HCT116 (cell line): ENCODE measurements around the gene A4GALT. TPM values are rescaled to one million over a fixed set of nuclear protein-coding genes. Genes with fewer than 3 reads are reported as not detected.

ENCODE experiments used
- ATAC-seq: fragments of 200-7000 bp; cut with Tn5 transposase; 2 replicates; pipeline ENCODE4 v1.9.1; 2020; ENCODE audit warnings: mild to moderate bottlenecking, moderate library complexity
- BruUV-seq: library from RNA; stranded (reverse); fragments of 400-500 nt; replicated peaks from 2 replicates; lab custom pipeline; 2021; lab: Mats Ljungman, UMichigan
- CTCF ChIA-PET: fragments of 300-600 bp; sonication (Branson Sonifier 250); formaldehyde crosslinking; loops from one replicate; lab custom pipeline; 2021; ENCODE audit warnings: antibody characterized with exemption; lab: Charles Lee
- POLR2A ChIA-PET: fragments of 300-600, 350-600 bp; sonication (Branson Sonifier 250); formaldehyde crosslinking; loops from one replicate; lab custom pipeline; 2021; ENCODE audit warnings: antibody characterized with exemption; lab: Charles Lee
- RAD21 ChIA-PET, 2 experiments: fragments of 300-600 bp; sonication (Branson Sonifier 250); formaldehyde crosslinking; loops; one replicate each; lab custom pipeline; 2023; ENCODE audit warnings: low total read pairs in 2 of 2; ENCODE audit not compliant: uncharacterized antibody in 2 of 2, unreplicated experiment in 2 of 2, low non-redundant PET in 1 of 2; lab: Charles Lee
- DNase-seq: peaks from one replicate; pipeline ENCODE4 v3.0.0-alpha.2; 2010; ENCODE audit warnings: low read depth, low spot score
- H2AFZ ChIP-seq: fragments of 200-600 bp; shearing (Covaris generic), sonication (generic); 2 replicates; pipeline ENCODE4 v1.6.1; 2017; ENCODE audit warnings: low read depth, mixed run types, mixed read lengths, antibody characterized with exemption, low read length; ENCODE audit not compliant: poor library complexity, severe bottlenecking
- H3K27ac ChIP-seq: 2 replicates; pipeline ENCODE4 v1.5.1; 2012; ENCODE audit warnings: low read depth, low read length
- H3K27me3 ChIP-seq: fragments of 200-600 bp; sonication (generic); 2 replicates; pipeline ENCODE4 v1.6.1; 2016; ENCODE audit warnings: mixed run types, low read length, mixed read lengths; ENCODE audit not compliant: insufficient read depth
- H3K36me3 ChIP-seq, 2 experiments: fragments of 200-500 bp in 1 of 2; fragments of 200-600 bp in 1 of 2; sonication (Bioruptor generic) in 1 of 2; sonication (generic) in 1 of 2; 2 replicates each; pipeline versions ENCODE4 v1.5.1 to v1.6.1; 2014 to 2016; ENCODE audit warnings: low read length in 2 of 2, inconsistent platforms in 1 of 2, mixed read lengths in 1 of 2, mixed run types in 1 of 2; ENCODE audit not compliant: insufficient read depth in 2 of 2, control insufficient read depth in 1 of 2
- H3K4me1 ChIP-seq, 2 experiments: fragments of 200-600 bp in 1 of 2; sonication (generic) in 1 of 2; 2 replicates each; pipeline versions ENCODE4 v1.5.1 to v1.6.1; 2012 to 2017; ENCODE audit warnings: low read length in 2 of 2, inconsistent platforms in 1 of 2, mild to moderate bottlenecking in 1 of 2, mixed read lengths in 1 of 2, mixed run types in 1 of 2, moderate library complexity in 1 of 2; ENCODE audit not compliant: insufficient read depth in 2 of 2, control insufficient read depth in 1 of 2
- H3K4me2 ChIP-seq: fragments of 200-600 bp; sonication (generic); 2 replicates; pipeline ENCODE4 v1.6.1; 2017; ENCODE audit warnings: mixed run types, low read length, mixed read lengths
- H3K4me3 ChIP-seq, 2 experiments: fragments of 200-600 bp in 1 of 2; sonication (generic) in 1 of 2; replicated peaks in 1 of 2; 2 replicates each; pipeline ENCODE4 v1.5.1; 2011 to 2016; ENCODE audit warnings: low read length in 2 of 2, control low read depth in 1 of 2, low read depth in 1 of 2, mild to moderate bottlenecking in 1 of 2, mixed read lengths in 1 of 2, mixed run types in 1 of 2
- H3K79me2 ChIP-seq: fragments of 200-600 bp; sonication (generic); 2 replicates; pipeline ENCODE4 v1.6.1; 2017; ENCODE audit warnings: mild to moderate bottlenecking, mixed run types, low read length, moderate library complexity, mixed read lengths; ENCODE audit not compliant: insufficient read depth
- H3K9ac ChIP-seq: fragments of 200-600 bp; sonication (generic); 2 replicates; pipeline ENCODE4 v1.6.1; 2016; ENCODE audit warnings: low read length, mixed read lengths
- H3K9me2 ChIP-seq: fragments of 200-600 bp; sonication (generic), shearing (Covaris generic); 2 replicates; pipeline ENCODE4 v1.6.1; 2017; ENCODE audit warnings: mixed run types, mild to moderate bottlenecking, moderate library complexity; ENCODE audit not compliant: insufficient read depth
- H3K9me3 ChIP-seq, 2 experiments: fragments of 200-500 bp in 1 of 2; fragments of 200-600 bp in 1 of 2; sonication (Bioruptor generic) in 1 of 2; sonication (generic) in 1 of 2; 2 replicates each; pipeline ENCODE4 v1.6.1; 2014 to 2017; ENCODE audit warnings: low read length in 2 of 2, mixed read lengths in 2 of 2, inconsistent platforms in 1 of 2, low read depth in 1 of 2, mild to moderate bottlenecking in 1 of 2, mixed run types in 1 of 2, moderate library complexity in 1 of 2; ENCODE audit not compliant: control insufficient read depth in 1 of 2, insufficient read depth in 1 of 2
- H4K20me1 ChIP-seq: fragments of 200-600 bp; sonication (generic), shearing (Covaris generic); 2 replicates; pipeline ENCODE4 v1.6.1; 2017; ENCODE audit warnings: mixed run types, mild to moderate bottlenecking, moderate library complexity; ENCODE audit not compliant: insufficient read depth
- ATF3 ChIP-seq: IDR thresholded peaks from 2 replicates; pipeline ENCODE4 v1.6.1; 2012
- CEBPB ChIP-seq: IDR thresholded peaks from 2 replicates; pipeline ENCODE4 v1.6.1; 2012; ENCODE audit warnings: low read depth
- EGR1 ChIP-seq: IDR thresholded peaks from 2 replicates; pipeline ENCODE4 v1.6.1; 2012; ENCODE audit warnings: low read depth
- ELF1 ChIP-seq: IDR thresholded peaks from 2 replicates; pipeline ENCODE4 v1.6.1; 2012; ENCODE audit warnings: low read depth, borderline replicate concordance
- EZH2 ChIP-seq: fragments of 200-600 bp; sonication (generic); IDR thresholded peaks from 2 replicates; pipeline ENCODE4 v1.6.1; 2017; ENCODE audit warnings: antibody characterized with exemption, mixed run types
- EZH2phosphoT487 ChIP-seq: fragments of 200-600 bp; IDR thresholded peaks from 2 replicates; pipeline ENCODE4 v1.6.1; 2018; ENCODE audit warnings: antibody characterized with exemption, borderline replicate concordance
- FOSL1 ChIP-seq: IDR thresholded peaks from 2 replicates; pipeline ENCODE4 v1.6.1; 2012; ENCODE audit warnings: low read depth
- JUND ChIP-seq: IDR thresholded peaks from 2 replicates; pipeline ENCODE4 v1.6.1; 2012
- MAX ChIP-seq: IDR thresholded peaks from 2 replicates; pipeline ENCODE4 v1.6.1; 2012
- POLR2A ChIP-seq: IDR thresholded peaks from 2 replicates; pipeline ENCODE4 v1.7.0; 2011; ENCODE audit warnings: borderline replicate concordance; ENCODE audit not compliant: insufficient read depth, insufficient read length; ENCODE audit errors: extremely low read depth
- POLR2AphosphoS5 ChIP-seq: IDR thresholded peaks from 2 replicates; pipeline ENCODE4 v1.6.1; 2011; ENCODE audit warnings: mild to moderate bottlenecking, low read depth, low read length, moderate library complexity
- RAD21 ChIP-seq: IDR thresholded peaks from 2 replicates; pipeline ENCODE4 v1.6.1; 2012; ENCODE audit warnings: low read depth, mild to moderate bottlenecking
- REST ChIP-seq: IDR thresholded peaks from 2 replicates; pipeline ENCODE4 v1.6.1; 2012; ENCODE audit warnings: low read depth
- SIN3A ChIP-seq: IDR thresholded peaks from 2 replicates; pipeline ENCODE4 v1.6.1; 2012; ENCODE audit warnings: low read depth
- SP1 ChIP-seq: IDR thresholded peaks from 2 replicates; pipeline ENCODE4 v1.6.1; 2012; ENCODE audit warnings: low read depth
- SRF ChIP-seq: IDR thresholded peaks from 2 replicates; pipeline ENCODE4 v1.6.1; 2012; ENCODE audit warnings: low read depth
- YY1 ChIP-seq: IDR thresholded peaks from 2 replicates; pipeline ENCODE4 v1.6.1; 2011; ENCODE audit warnings: low read length, low read depth, moderate library complexity, mild to moderate bottlenecking; ENCODE audit not compliant: insufficient replicate concordance; ENCODE audit errors: extremely low read depth
- ZBTB33 ChIP-seq: IDR thresholded peaks from 2 replicates; pipeline ENCODE4 v1.6.1; 2011; ENCODE audit warnings: mild to moderate bottlenecking, low read length, moderate library complexity; ENCODE audit not compliant: insufficient replicate concordance; ENCODE audit errors: extremely low read depth
- ZNF274 ChIP-seq: fragments of 200-500 bp; sonication (Bioruptor generic); IDR thresholded peaks from 2 replicates; pipeline ENCODE4 v1.6.1; 2014; ENCODE audit warnings: mild to moderate bottlenecking, low read depth, low read length, inconsistent platforms
- intact Hi-C: fragments of 100-400 bp; cut with micrococcal nuclease; formaldehyde crosslinking; loops from 2 replicates; pipeline ENCODE4 v1.10.0; 2022
- total RNA-seq: library from RNA; stranded (reverse); gene quantifications from one replicate; pipeline ENCODE4 v1.2.1, GENCODE V29; 2021; ENCODE audit not compliant: unreplicated experiment

Gene A4GALT
- total RNA-seq, 1 experiment from 2014 or later: 16.0 TPM

- H2AFZ ChIP-seq: peak overlapping the region; percentile 68
- TF ChIP-seq JUND: no peak
- no peak for TF ChIP-seq EZH2phosphoT487
- peak; percentile 79 for TF ChIP-seq RAD21
- no peak for TF ChIP-seq MAX
- TF ChIP-seq SIN3A: no peak
- no peak for TF ChIP-seq ZNF274
- no peak for TF ChIP-seq SP1
- TF ChIP-seq ATF3: no peak
- no peak for TF ChIP-seq EGR1
- TF ChIP-seq EZH2: no peak
- TF ChIP-seq SRF: no peak
- no peak for TF ChIP-seq FOSL1
- no peak for TF ChIP-seq CEBPB
- TF ChIP-seq REST: no peak
- peak; percentile 14 for TF ChIP-seq POLR2A
- TF ChIP-seq ZBTB33: no peak
- peak; percentile 36 for TF ChIP-seq POLR2AphosphoS5
- TF ChIP-seq YY1: no peak
- TF ChIP-seq ELF1: no peak
Measured at GRCh38 chr22:42661985-42662831, 58.5 kb downstream of the A4GALT start.

More at GRCh38 chr22:42661985-42662831, 58.5 kb downstream of the A4GALT start:
- no TSS peak for BruUV-seq
- Histone ChIP-seq H3K9me3 (no peaks in the 10 kb centered on the region), H3K4me3 (peak overlapping the region; percentile 42 to 55), H3K9ac (peak overlapping the region; percentile 45; the same call in 1 of the 2 replicates), H3K4me2 (peak overlapping the region; percentile 88), H3K9me2 (no peaks in the 10 kb centered on the region), H3K79me2 (no peaks in the 10 kb centered on the region), H3K27me3 (no peaks in the 10 kb centered on the region), H3K27ac (no peak overlapping the region; the same call in 1 of the 2 replicates), H4K20me1 (no peaks in the 10 kb centered on the region), H3K36me3 (no peaks in the 10 kb centered on the region), H3K4me1 (peaks cover 0 to 4% of the 10 kb centered on the region in 2 experiments; a peak in 1 of 4 replicates)
- DNase-seq (no peak), ATAC-seq (peak; percentile 90)
- intact Hi-C loops: loop anchor here (2.0 to 5.0 kb wide), 2 partner anchors 205 to 430 kb away; no protein-coding TSS in a partner anchor
- ChIA-PET CTCF (interaction anchor here (1.6 to 1.7 kb wide), 2 partner anchors 206 to 428 kb away, joined by 3 to 6 read pairs; no protein-coding TSS in a partner anchor), POLR2A (interaction anchor here (1.3 kb wide), 1 partner anchor 47 kb away, joined by 4 read pairs; no protein-coding TSS in a partner anchor), RAD21 (no interaction called here)
